CD4-positive, alpha-beta T cell treated with Interleukin-17A for 1 hour (primary cell): Measurements from ENCODE around the gene DDX49.
"Not testable (repeated sequence)": the region's sequence is repeated elsewhere in the genome, so short reads cannot be mapped to it uniquely, and the experiment has no call there.

Experiments used
- DNase-seq: peaks from one replicate; pipeline ENCODE4 v3.0.0-alpha.2; 2020

The DDX49 gene

DNA sequence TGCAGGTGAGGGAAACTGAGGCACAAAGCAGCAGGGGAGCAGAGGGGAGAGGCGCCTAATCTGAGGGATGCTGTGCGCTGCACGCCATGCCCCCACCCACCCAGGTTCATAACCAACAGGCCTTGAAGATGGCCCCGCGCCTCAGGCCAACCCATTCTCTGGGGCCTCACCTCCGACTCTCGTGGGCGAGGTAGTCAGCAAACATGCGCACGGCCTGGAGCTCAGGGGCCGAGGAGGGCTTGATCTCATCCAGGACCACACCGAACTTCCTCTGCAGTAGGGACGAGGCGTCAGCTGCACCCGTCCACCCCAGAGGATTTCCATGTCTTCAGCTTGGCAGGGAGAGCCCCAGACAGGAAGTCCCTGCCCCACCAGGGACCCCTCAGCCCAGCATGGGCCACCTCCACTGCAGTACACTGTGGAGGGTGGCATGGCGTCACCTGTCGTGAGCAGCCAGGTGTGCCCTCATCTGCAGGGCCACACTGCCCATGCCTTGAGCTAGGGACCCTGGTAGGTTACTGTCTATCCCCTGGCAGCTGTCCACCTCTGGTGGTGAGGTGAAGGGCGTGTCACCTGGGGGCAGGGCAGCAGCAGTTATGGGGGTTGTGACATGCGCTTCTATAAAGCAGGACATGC lies 8.6 kb upstream of the DDX49 start:
- DNase-seq, result no peak

GRCh38 chr19:18912933-18913332 lies 6.6 kb upstream of the DDX49 start:
- DNase-seq, result no peak

- no peak for DNase-seq
These were observed 6.0 kb upstream of the DDX49 start for GRCh38 chr19:18913466-18913865.

GRCh38 chr19:18915639-18916038 lies 3.9 kb upstream of the DDX49 start:
- DNase-seq, result peak; percentile 42

GRCh38 chr19:18917593-18917992 lies 1.9 kb upstream of the DDX49 start:
- not testable (repeated sequence) for DNase-seq

DNA sequence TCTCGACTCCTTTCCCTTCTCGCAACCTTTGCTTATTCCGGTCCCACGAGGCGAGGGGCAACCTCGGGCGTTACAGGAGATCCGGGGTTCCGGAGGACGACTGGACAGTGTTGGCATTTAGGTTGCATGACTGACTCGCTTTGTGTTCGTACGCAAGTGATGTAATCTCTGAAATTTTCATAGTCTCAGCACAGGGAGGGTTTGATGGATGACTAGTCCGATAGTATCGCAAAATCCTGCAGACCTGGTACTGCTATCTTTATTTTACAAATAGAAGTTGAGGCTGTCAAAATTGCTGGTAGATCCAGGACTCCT lies 342 bp downstream of the DDX49 start:
- DNase-seq, result no peak

DNA sequence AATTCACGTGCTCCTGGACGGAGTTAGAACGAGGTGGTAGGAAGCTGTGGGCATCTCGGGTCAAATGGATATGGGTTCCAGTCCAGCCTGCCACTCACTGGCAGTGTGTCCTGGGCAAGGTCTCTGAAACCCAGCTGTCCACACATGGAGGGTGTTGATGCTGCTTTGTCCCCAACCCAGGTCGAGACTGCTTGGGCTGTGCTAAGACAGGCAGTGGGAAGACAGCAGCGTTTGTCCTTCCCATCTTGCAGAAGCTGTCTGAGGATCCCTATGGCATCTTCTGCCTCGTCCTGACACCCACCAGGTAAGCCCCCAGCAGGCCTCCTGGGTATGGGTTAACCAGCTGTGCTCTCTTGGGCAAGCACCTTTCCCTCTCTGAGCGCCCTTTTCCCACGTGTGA lies 885 bp downstream of the DDX49 start:
- DNase-seq, result no peak

DNA sequence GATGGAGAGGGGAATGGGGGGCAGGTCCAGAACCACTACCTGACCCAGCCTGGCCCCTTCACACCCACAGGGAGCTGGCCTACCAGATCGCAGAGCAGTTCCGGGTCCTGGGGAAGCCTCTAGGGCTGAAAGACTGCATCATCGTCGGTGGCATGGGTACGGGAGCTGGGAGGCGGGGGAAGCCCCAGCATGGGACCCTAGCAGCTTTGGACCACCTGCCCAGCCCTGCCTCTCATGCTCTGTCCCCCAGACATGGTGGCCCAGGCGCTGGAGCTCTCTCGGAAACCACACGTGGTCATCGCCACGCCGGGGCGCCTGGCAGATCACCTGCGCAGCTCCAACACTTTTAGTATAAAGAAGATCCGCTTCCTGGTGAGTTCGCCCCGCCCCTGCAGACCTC lies 2.1 kb downstream of the DDX49 start:
- no peak for DNase-seq

DNA sequence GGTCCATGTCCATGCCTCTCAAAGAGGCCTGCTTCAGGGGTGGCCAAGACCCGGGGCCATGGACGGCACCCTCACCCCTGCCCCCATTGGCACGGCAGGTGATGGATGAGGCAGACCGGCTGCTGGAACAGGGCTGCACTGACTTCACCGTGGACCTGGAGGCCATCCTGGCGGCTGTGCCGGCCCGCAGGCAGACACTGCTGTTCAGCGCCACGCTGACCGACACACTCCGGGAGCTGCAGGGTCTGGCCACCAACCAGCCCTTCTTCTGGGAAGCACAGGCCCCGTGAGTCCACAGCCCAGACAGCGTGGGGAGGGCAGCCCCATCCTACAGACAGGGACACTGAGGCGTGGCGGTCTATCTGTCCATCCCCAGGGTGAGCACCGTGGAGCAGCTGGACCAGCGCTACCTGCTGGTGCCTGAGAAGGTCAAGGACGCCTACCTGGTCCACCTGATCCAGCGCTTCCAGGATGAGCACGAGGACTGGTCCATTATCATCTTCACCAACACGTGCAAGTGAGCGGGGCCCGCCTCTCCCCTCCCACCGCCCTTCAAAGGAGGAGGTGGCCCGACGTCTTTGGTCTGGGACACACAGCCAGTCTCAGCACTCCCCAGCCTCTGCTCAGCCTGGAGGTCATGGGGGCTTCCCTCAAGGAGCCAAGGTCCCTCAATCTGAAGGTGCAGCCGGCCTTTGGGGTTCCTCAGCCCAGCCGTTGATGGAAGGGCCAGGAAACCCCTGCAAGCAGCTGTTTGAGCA lies 2.9 kb downstream of the DDX49 start:
- DNase-seq, result no peak

DNA sequence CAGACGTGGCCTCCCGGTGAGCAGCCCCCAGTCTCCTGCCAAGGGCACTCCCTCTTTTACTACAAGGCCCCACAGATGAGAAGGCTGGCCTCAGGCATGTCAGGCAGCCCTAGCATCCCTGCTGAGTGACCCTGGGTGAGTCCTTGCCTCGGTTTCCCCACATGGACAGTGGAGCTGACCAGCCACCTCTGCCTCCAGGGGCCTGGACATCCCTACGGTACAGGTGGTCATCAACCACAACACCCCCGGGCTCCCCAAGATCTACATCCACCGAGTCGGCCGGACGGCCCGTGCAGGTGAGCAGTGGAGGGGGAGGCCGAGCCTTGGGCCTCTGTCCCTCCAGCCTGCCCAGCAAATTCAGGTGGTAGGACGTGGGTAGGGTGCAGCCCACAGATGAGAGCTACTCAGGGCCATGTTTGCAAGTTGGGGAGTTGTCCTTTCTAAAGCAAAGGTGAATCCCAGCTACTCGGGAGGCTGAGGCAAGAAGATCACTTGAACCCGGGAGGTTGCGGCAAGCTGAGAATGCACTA lies 5.2 kb downstream of the DDX49 start:
- no peak for DNase-seq

DNA sequence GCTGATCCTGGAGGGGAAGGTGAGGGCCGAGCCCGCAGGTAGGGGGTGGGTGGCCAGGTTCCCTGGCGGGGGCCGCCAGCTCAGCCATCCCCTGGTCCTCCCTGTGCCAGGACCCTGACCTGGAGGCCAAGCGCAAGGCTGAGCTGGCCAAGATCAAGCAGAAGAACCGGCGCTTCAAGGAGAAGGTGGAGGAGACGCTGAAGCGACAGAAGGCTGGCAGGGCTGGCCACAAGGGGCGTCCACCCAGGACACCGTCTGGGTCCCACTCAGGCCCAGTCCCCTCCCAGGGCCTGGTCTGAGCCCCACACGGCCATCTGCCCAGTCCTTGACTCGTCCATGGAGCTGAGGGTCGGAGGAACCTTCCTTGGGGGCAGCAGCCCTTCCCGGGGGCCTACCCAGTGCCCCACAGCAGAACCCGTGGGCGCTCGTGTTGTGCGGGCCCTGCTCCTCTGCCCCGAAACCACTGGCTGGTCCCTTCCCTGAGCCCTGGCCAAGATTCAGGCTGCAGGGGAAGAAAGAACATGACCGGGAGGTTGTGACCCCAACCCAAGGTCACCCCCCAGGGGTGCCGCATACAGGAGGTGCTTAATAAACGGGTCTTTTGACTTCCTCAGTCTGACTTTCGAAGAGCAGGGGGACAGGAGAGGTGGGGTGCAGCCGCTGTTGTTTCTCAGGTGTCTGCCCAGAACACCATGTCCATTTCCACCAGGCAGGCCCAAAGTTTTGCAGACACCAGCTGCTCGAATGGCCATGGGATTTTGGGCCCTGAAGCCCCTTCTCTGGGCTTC lies 8.7 kb downstream of the DDX49 start:
- DNase-seq, result no peak

- no peak for DNase-seq
These were observed 9.8 kb downstream of the DDX49 start for GRCh38 chr19:18929311-18929710.

DNA sequence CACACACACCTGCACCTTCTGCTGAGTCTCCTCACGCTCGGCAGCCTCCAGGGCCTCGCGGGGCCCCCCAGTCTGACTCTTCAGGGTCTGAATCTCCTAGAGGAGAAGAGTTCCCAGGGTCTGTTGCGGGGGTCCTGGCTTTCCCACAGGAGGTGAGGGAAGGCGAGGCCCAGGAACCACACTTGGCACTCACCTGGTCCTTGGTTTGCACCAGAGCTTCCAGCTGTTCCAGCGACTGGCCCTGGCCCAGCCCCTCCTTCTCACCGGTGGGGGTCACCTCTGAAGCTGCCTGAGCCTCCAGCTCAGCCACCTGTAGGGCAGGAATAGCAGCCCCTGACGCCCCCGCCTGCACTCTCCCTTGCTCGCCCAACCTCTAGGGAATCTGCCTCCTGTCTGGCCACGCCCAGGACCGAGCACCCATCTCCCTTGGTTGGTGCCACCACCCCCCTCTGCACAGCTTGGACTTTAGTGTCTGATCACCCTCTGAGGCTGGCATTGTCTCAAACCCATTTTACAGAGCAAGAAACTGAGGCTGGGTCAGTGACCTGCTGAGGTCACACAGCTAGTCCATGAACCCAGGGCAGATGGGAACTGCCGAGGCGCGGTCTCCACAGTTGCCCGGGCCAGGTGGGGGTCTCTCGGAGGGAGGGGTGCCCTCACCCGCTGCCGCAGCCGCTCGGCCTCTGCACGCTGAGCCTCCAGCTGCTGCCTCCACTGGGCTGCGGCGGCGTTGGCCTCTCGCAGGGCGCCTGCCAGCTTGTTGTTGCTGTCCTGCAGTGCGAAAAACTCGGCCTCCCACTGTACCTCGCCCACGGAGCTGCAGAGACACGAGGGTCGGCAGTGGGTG lies 12.0 kb downstream of the DDX49 start:
- no peak for DNase-seq

DNA sequence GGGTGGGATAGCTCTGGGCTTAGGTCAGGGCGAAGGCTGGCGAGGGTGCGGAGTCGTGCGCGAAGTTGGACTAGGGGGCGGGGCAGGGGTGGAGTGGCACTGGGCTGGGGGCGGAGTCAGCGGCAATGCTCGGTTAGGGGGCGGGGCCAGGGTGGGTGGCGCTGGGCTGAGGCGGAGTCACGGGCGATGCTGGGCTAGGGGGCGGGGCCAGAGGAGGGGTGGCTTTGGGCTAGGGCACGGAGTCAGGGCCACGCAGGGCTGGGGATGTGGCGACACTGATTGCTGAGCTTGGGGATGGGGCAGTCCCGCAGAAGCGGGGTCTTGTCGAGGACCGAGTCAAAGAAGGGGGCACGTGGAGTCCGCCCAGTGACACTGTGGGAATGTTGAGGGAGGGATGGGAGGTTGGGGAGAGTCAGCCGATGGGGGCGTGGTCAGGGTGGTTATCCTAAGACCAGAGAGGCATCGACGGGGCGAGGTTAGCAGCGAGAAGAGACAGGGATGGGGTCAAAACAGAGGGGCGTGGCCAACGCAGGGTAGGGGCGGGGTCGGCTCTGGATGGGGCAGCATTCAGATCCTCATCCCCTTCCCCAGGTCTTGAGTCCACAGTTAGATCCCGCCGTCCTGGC lies 12.8 kb downstream of the DDX49 start:
- DNase-seq, result peak; percentile 85

DNA sequence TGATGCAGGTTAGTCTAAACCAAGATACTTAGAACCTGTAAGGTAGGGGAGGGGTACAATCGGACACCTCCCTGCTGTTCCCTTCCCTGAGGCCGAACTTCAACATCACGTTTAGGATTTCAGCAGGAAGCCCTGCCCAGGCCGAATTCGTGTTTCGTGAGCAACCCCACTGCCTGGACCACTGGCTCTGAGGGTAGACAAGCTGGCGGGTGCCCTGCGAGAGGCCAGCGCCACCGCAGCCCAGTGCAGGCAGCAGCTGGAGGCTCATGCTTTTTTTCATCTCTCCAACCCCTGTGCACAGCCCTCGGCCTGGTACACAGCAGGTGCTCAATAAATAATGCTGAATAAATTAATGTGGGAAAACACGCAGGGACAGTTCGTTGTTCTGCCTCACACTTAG lies 13.8 kb downstream of the DDX49 start:
- no peak for DNase-seq

- no peak for DNase-seq
These were observed 19.6 kb downstream of the DDX49 start for GRCh38 chr19:18939163-18939562.

GRCh38 chr19:18939922-18940768 lies 20.6 kb downstream of the DDX49 start:
- DNase-seq, result no peak

- peak; percentile 76 for DNase-seq
These were observed 21.5 kb downstream of the DDX49 start, which contains the start of gene HOMER3 for GRCh38 chr19:18940769-18941627. Gene HOMER3, minus strand, starts transcription at chr19:18941217. Its CDS starts 2,235 bp downstream, at chr19:18938982.

- no peak for DNase-seq
These were observed 22.3 kb downstream of the DDX49 start for GRCh38 chr19:18941628-18942354.

DNA sequence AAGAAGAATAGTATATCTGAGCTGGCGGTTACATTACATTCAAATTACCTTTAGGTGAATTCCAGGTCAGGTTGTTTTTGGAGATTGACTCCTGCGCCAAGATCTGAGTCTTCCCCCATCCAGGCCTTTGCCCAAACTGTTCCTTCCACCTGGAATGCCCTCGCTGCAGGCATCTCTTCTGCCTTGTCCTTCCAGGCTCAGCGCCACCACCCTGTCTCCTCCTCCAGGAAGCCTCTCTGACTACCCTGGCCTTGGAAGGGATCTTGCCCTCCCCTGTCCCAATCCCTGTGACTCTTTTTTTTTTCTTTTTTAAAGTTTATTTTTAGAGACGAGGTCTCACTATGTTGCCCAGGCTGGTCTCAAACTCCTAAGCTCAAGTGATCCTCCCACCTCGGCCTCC lies 23.2 kb downstream of the DDX49 start:
- no peak for DNase-seq
